HG02623 (cell line): Measurements from ENCODE around the gene PRSS56.

Source experiments
- ATAC-seq: cut with Tn5 transposase; IDR thresholded peaks from one replicate; pipeline ENCODE4 v1.9.1; 2021; ENCODE audit warnings: moderate library complexity; ENCODE audit not compliant: unreplicated experiment

PRSS56 gene

DNA sequence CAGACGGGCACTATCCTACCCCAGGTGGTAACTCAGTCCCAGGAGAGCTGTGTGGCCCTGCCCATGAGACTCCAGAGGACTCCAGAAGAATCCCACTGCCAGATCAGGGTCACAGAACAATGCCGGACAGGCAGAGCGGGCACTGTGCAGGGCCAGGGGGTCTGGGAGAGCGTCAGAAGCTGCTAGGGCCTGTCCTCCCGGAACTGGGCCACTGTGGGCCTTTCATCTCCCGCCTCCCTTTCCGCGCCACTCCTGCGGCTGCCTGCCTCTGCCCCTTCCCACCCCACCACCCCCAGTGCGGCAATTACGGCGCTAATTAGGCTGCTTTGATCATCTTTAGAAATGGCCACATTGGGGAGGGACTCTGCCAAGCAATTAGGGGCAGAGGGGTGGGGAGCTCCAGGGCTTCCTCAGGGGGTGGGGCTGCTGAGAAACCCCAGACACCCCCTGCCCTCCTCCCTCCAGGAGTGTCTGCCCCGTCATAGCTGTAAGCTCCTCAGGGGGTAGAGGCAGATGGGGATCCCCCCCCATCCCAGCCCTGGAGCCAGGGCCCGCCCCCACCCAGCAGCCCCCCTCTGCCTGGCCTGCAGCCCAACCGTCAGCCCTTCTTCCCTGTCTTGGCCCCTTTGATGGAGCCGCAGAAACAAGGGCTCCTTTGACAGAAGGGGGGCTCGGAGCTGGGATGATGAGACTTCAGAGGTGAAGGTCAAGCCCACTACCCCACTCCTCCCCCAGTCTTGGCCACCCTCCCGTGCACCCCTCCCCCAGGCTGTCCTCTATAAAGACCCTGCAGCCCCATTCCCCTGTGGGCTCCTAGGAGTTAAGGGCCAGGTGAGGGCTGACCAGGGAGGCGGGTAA, at the start of gene PRSS56:
PRSS56 (plus strand) TSS at position 808 of the 858 bp plus-strand sequence. CDS start 211 bp downstream, outside the sequence.
- no peak for ATAC-seq

DNA sequence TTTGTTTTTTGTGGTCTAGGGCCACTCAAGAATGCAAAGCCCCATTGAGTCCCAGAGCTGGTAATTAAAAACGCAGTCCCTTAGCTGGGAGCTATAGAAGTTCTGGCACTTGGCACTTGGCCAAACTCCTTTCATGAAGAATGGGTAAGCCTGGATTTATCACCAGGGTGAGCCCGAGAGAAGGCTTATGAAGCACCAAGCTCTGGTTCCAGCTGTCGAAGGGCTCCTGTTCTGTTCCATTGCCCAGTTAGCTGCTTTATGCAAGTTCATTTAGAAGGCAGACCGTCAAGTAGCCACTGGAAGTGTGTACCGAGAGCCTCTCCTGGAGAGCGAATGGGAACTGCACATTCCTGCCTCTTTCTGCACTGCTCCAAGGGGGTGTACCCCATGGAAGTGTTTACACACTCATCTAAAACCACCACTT, 46.7 kb upstream of the PRSS56 start:
- ATAC-seq, result no peak

DNA sequence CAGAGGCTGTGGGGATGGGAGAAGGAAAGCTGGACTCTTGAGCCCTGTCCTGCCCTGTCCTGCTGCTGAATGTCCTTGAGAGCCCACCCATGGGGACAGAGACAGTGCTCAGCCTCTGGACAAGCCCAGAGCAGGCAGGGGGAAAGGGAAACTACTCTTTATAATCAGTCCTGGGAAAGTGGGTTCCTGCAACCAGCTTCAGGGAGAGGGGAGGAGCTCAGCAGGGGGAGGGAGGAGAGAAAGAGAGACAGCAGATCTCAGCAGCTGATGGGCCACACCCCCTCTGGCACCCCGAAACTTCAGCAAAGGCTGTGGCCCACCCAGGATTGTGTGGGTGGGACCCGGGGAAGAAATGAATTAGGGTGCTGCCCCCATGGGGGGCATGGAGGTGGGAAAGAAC, 44.1 kb upstream of the PRSS56 start:
- ATAC-seq, result no peak

DNA sequence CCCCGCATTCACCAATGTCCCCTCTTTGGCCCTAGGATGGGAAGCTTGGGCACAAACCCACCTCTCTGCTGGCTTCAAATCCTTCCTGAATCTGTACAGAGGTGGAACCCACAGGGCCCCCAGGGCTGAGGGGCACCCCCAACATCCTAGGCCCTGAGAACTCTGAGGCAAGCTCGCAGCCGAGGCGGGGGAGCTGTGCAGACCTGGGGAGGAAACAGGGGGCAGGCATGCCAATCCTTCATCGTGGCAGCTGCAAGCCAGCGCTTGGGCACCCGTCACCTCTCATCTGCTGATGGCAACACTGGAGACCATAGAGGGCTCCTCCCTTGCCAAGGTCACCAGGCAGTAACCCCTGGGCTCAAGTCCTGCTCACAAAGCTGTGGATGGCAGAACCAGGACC, 43.4 kb upstream of the PRSS56 start:
- no peak for ATAC-seq

DNA sequence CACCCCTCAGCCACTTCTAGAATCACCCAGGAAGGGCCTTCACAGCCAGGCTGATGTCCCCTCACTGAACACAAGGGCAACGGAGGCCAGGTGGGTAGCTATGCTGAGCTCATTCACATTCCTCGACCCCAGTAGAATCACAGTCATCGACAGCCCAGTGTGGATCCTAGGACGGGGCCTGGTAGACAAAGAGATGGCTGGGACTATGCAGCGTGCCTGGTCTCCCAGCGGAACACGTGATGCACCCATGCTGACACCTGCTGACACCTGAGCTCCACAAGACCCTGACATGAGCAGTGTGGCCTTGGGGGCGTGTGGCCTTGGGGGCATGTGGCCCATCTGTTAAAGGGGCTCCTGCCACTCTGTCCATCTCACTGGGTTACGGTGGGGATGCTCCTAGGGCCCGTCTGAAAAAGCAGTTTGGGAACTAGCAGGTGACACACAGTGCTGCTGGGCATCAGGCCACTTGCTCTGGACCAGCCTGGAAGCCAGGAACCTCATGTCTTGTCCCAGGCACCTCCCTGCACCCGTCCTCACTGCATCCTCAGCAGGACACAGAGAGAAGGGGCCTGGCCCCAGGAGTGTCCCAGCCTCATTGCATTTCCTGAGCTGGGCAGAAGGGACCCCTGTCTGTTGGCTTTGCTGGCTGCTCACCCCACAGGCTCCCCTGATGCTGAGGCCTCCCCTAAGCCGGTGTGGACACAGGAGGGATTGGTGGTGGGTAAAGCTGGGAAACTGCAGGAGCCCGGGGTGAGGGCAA, 42.3 kb upstream of the PRSS56 start:
- ATAC-seq, result no peak

DNA sequence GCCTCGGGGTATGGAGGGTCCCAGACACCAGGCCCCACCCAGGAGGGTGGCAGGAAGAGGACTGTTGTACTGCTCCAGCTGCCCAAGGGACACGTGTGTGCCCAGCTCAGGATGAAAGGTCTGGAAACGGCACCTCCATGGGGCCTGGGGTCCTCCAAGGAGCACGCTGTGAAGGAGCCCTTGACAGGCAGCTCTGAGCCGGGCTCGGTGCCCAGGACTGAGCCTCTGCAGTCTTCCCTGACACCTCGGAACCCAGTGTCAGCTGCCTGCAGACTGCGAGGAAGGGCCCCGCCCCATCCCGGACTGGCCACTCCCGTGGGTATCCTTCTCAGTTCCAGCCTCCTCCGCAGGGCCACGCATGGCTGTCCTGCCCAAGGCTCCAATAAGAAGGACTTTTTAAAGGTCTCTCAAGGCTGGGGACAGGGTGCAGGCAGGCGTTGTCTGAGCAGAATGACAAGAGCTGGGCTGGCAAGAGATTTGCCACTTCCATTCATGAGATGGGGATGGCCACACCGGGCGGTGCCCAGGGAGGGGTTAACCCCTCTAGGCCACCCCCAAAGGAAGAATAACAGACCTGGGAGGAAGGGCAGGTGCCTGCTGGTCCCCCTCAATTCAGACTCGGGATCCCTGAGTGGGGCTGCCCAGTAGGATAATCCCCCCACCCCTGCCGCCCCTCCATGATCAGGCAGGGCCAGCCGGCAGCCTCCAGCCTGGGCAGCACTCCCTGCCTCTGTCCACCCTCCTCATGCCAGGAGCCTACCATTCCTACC, 41.4 kb upstream of the PRSS56 start:
- no peak for ATAC-seq

DNA sequence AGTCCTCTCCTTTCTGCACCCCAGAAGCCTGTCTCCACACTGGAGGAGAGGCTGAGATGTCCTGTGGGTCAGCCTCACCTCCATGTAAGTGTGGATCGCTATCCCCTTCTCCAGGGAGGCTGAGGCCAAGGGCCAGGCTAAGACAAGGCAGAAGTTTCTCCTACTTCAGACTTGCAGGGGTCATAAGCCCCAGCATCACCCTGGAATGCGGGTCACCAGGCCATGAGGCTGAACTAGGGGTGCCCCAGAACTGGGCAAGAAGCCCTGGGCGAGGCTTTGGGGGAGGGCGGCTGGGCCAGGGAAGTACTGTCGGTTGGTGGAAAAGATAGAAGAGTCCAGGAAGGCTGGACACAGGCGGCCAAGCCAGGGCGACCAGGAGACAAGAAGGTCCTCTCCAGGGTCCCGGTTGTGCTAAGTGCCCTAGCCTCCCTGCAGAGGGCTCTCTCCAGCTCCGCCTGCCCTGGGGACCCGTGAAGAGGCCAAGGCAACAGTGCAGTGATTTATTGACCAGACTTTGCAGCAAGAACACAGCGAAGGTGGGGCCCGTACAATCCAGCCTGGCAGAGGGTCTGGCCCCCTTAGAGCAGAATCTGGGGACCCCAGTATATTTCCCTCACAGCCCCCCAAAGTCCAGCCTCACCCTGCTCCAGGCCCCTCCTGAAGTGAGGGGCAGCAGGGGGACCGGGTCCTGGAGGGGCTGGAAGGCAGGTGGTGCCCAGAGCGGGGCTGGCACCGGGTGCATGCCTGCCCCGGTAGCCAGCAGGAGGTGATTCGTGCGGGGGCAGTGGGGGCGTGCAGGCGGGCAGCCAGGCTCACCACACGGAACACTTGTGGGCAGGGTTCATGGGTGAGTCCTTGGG, 40.6 kb upstream of the PRSS56 start:
- no peak for ATAC-seq

DNA sequence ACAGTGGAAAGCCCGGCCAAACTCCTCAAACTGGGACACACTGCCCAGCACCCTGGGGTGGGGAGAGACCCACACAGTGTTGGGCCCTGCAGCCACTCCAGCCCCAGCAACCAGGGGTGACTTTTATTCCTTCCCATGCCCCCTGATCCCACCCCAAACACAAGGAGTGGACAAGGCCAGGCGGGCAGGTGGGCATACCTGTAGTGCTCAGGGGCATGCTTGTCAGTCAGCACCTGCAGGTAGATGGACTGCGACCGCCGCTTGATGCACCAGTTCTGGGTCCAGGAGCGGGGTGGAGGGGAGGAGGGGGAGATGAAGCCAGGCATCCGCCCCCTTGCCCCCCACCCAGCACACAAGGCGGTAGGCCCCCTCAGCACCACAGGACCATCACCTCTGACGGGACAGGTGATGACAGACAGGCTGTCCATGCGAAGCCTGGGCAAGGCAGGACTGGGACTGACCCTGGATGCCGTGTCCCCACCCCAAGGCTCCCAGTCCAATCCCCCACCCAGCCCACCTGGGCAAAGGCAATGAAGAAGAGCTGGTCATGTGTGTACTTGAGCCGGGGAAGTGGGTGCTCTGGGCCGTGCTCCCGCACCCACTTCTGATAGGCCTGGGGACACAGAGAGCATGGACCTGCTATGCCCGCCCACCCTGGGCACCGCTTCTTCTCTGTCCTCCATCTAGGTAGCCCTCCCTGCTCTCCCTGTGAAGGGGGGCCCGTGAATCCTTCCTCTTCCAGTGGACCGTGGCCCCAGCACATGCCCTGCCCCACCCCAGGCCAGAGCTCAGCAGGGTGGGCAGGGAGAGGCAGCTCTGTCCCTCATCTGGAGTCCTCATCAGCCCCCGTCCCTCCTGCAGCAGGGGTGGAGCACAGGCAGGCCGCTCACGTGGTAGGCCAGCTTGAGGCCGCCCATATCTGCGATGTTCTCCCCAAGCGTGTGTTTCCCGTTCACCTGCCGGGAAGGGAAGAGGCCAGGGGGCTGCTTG, 39.7 kb upstream of the PRSS56 start:
- no peak for ATAC-seq

DNA sequence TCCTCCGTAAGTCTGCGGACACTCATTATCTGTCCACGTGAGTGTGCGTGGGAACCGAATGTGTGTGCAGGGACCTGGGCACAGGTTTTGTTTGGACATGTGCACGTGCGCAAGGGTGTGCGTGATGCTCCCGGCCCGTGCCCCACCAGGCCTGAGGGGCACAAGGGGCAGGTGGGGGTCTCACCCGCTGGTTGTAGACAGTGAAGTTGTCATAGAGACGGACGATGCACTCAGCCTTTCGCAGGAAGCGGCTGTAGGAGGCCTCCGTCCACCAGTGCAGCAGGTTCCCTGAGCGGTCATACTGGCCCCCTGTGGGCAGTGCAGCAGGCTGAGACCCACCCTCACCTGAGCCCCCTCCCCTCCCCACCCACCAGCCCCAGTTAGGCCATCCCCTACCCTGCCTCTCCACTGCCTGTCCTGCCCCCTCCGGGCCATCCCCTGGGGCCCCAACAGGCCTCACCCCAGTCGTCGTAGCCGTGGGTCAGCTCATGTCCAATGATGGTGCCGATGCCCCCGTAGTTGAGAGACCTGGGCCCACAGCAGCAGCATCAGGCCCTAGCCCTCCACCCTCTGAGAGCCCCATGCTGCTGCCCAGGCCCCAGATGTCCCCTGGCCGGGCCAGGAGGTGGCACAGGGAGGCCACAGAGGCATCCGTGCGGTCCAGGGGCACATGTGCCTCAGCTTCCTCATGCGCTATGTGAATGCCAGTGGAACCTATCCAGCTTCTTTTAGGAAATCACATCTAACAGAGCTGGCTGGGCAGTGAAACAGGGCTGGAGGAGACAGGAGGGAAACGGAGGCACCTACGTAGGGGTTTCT, 38.7 kb upstream of the PRSS56 start:
- ATAC-seq, result no peak

DNA sequence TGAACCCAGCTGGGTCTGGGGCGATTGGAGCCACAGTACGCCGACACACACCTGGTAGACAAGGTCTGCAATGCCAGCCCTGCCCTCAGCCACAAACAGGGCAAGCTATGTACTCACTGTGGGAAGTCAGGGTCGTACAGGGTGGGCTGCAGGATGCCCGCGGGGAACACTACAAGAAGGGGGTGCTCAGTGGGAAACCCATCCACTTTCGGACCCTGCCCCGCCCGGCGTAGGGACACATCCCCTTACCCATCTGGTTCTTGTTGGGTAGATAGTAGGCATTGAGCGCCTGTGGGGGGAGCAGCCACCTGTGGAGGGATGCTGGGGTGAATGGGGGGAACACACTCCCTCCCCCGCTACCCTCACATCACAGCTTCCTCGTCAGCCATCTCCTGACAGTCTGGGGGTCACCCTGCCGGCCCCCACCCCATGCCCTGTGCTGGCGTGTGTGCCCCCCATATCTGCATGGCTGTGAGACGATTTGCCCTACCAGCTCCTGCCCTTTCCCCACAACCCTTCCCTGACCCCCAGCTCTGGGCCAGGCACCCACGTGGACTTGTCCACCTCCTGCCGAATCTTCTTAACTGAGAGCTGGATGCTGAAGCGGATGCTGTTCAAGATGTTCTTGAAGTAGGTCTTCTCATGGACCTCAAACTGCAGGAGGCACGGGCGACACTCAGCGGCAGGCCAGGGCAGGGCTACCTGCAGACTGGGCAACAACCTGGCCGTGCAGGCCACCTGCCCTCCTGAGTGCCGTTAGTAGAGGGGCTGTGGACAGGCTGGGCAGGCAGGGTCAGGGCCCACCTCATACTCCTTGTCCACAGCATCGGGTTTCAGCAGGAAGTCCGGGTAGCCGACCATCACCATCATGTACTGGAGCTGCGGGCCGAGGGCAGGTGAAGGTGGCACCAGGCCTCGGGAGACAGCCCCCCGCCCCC, 37.6 kb upstream of the PRSS56 start:
- ATAC-seq, result no peak

DNA sequence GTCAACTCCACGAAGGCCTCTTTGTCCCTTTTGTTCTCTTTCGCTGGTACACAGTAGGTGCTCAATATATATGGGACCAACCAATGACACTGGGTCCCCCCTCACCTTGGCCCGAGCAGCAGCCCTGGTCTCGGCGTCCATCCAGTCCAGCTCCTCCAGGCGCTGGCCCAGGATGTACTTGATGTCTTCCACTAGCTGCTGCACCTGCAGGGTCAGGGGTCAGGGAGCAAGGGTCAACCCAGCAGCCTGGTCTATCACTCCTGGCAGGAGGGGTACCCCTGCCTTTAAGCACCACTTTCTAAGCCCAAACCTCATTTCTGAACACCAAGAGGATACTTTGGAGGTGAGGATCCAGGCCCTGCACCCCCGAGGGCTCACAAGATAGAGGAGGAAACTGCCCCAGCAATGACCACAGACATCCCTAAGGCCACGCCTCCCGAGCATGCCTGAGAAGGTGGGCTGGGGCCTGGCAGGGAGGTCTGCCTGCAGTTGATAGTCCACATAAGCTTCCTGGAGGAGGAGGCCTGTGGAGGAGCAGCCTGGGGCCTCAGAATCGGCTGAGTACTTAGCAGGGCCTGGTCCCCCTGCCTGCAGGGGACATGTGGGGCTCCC, 36.8 kb upstream of the PRSS56 start:
- no peak for ATAC-seq

DNA sequence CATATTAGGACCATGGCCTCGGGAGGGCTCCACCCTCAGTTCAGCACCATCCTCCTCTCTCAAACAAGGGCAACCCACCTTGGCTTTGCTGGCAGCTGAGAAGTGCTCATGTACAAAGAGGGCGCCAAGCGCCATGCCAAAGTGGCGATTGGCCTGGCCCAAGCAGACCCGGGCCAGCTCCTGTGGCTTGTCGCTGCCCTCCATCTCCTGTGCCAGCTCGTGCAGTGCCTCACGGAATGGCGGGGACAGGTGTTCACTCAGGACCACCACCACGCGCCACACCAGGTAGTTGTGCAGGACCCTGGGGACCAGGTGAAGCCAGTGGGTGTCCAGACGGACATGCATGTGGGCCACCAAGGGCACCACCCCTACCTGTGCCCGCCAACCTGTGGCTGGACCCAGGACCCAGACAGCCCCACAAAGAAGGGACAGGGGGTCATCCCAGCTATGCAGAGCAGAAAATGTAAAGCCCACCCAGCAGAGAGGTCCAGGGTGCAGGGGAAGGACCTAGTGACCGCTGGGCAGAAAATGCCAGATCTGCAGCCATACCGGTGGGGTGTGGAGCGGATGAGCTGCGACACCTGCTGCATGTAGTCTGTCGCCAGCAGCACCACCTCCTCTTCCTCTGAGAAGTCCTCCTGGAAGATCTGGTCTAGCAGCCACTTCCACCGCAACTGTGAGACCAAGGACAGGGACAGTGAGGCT, 36.1 kb upstream of the PRSS56 start:
- ATAC-seq, result no peak

DNA sequence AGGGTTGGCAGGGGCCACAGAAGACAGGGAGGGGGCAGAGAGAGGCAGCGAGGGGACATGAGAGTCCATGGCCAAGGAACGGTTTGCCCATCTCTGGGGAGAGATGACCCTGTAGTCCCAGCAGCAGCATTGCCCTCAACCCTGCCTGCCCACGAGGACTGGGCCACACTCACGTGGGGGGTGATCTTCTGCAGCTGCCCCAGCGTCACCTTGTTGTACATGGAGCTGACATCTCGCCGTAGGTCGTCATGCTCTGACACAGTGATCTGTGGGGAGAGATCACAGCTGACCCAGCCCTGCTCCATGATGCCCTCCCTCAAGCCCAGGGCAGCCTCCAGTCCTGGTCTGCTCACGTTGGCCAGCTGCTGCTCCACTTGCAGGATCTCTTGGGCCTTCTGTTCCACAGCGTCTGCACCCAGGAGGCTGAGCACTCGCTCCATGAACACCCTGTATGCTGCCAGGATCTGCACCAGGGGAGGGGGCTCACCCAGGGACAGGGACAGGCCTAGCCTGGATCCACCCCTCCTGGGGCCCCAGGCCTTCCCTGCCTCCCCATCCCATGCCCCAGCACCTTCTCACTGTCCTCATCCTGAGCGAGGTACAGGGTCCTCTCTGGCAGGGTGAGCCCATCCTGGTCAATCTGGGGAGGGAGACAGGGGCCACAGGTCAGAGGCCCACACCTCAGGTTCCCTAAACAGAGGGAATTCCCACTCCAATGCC, 35.4 kb upstream of the PRSS56 start:
- ATAC-seq, result no peak

DNA sequence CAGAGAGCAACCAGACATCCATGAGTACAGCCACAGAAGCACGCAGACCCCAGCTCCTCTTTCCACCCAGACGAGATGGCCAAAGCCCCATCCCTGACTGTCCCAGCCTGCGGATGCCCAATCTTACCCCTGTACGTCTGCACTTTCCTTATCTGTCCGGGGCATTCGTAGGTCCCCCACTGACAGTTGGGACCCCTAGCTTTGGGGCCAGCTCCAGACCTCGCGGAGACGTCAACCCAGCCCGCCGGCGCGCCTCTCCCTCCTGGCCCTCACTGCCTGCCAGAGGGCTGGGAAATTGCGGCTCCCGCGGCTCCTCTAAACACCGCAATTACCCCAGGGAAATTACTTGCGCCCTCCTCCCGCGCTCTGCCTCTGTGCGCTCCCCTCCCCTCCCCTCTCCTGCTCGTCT, 34.8 kb upstream of the PRSS56 start:
- no peak for ATAC-seq

DNA sequence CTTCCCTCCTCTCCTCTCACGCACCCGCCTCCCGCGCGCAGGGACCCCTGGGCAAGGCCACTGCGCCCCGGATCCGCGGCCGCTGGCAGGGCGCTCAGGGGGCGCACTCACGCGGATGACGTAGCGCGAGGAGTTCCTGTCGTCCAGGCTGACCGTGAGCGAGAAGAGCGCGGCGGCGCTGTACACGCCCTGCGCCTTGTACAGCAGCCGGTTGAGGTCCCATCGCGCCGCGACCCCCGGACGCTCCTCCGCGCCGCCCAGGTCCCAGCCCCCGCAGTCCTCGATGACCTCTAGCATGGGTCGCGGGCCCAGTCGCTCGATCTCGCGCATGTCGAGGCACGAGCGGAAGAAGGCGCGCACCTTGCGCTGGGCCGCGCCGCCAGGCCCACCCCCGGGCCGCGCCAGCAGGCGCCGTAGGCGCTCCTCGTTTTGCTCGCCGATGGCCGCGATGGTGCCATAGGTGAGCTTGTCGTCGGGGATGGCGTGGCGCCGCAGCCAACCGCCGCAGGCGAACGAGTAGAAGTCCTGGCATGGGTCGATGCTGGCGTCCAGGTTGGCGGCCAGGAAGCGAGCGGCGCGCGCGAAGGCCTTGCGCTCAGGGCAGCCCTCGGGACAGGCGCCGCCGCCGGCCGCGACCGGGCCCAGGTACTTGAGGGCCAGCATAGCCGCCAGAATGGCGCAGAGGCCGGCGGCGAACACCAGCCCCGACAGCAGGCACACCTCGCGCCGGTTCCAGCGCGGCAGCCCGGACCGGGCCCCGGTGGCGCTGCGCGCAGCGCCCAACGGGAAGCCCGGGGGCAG, 34.2 kb upstream of the PRSS56 start:
- no peak for ATAC-seq
